K562 (cell line): ENCODE data around the gene CPVL. TPM values are rescaled to one million over a fixed set of nuclear protein-coding genes. Genes with fewer than 3 reads are reported as not detected.

Source experiments
- ATAC-seq: fragments of 200-7000 bp; cut with Tn5 transposase; 3 replicates; pipeline ENCODE4 v1.9.1; 2020; ENCODE audit warnings: moderate library complexity
- BruUV-seq: library from RNA; stranded (reverse); fragments of 400-500 nt; replicated peaks from 2 replicates; lab custom pipeline; 2021; lab: Mats Ljungman, UMichigan
- CTCF ChIA-PET: fragments of 300-600 bp; formaldehyde crosslinking; extraction: SDS; loops from one replicate; lab custom pipeline; 2021; ENCODE audit warnings: low intra/inter-chr PET ratio; lab: Yijun Ruan, JAX
- POLR2A ChIA-PET: fragments of 300-600, 350-650 bp; sonication (Branson Sonifier 250); formaldehyde crosslinking; extraction: SDS; loops from one replicate; lab custom pipeline; 2021; ENCODE audit warnings: antibody characterized with exemption, inconsistent platforms; lab: Yijun Ruan, JAX
- DNase-seq, 4 experiments: peaks; one replicate each; pipeline versions ENCODE4 v3.0.0 to v3.0.0-alpha.2; 2011 to 2018; ENCODE audit warnings: low spot score in 3 of 4, mixed read lengths in 3 of 4; ENCODE audit errors: extremely low read depth in 1 of 4
- FAIRE-seq: peaks from 2 replicates; lab custom pipeline; 2011; peaks lifted over from hg19 to GRCh38; lab: Jason Lieb, UNC
- H2AFZ ChIP-seq: 2 replicates; pipeline ENCODE4 v1.6.0; 2011; ENCODE audit warnings: low read depth, low read length, control low read depth, inconsistent platforms
- H3K27ac ChIP-seq: fragments of 200-600 bp; 3 replicates; pipeline ENCODE4 v1.8.0; 2011; ENCODE audit warnings: low read depth, mild to moderate bottlenecking, control low read depth, inconsistent platforms, low read length, moderate library complexity, mixed read lengths; ENCODE audit errors: extremely low read depth
- H3K27me3 ChIP-seq, 2 experiments: fragments of 300-600 bp in 1 of 2; 2 replicates in 1 of 2; 3 replicates in 1 of 2; pipeline versions ENCODE4 v1.6.0 to v1.8.0; 2011; ENCODE audit warnings: inconsistent platforms in 2 of 2, low read length in 2 of 2, mild to moderate bottlenecking in 1 of 2, mixed read lengths in 1 of 2, moderate library complexity in 1 of 2; ENCODE audit not compliant: control insufficient read depth in 2 of 2, insufficient read depth in 2 of 2
- H3K36me3 ChIP-seq: fragments of 300-600 bp; 3 replicates; pipeline ENCODE4 v1.8.0; 2011; ENCODE audit warnings: mild to moderate bottlenecking, low read length, inconsistent platforms; ENCODE audit not compliant: control insufficient read depth, insufficient read depth
- H3K4me1 ChIP-seq, 2 experiments: fragments of 200-600 bp in 1 of 2; replicated peaks in 1 of 2; 2 replicates in 1 of 2; 3 replicates in 1 of 2; pipeline versions ENCODE4 v1.5.1 to v1.8.0; 2011; ENCODE audit warnings: inconsistent platforms in 2 of 2, low read length in 2 of 2, mild to moderate bottlenecking in 1 of 2, mixed read lengths in 1 of 2, moderate library complexity in 1 of 2; ENCODE audit not compliant: control insufficient read depth in 2 of 2, insufficient read depth in 2 of 2
- H3K4me2 ChIP-seq: 2 replicates; pipeline ENCODE4 v1.6.1; 2011; ENCODE audit warnings: low read length, control low read depth, inconsistent platforms, mixed read lengths; ENCODE audit not compliant: insufficient read depth
- H3K4me3 ChIP-seq: fragments of 200-600 bp; sonication (generic), shearing (Covaris generic); 2 replicates; pipeline ENCODE4 v1.5.1; 2016; ENCODE audit warnings: control low read depth, inconsistent platforms
- H3K79me2 ChIP-seq: fragments of 200-600 bp; 3 replicates; pipeline ENCODE4 v1.8.0; 2011; ENCODE audit warnings: low read length, inconsistent platforms; ENCODE audit not compliant: control insufficient read depth, insufficient read depth
- H3K9ac ChIP-seq, 2 experiments: 2 replicates each; pipeline versions ENCODE4 v1.6.0 to v1.6.1; 2011; ENCODE audit warnings: low read depth in 2 of 2, low read length in 2 of 2, control low read depth in 1 of 2, inconsistent platforms in 1 of 2, mild to moderate bottlenecking in 1 of 2, mixed read lengths in 1 of 2; ENCODE audit not compliant: insufficient read depth in 1 of 2
- H3K9me1 ChIP-seq: one replicate; pipeline ENCODE4 v1.6.0; 2011; ENCODE audit warnings: inconsistent platforms, mild to moderate bottlenecking, low read length, moderate library complexity; ENCODE audit not compliant: control insufficient read depth, insufficient read depth
- H3K9me3 ChIP-seq: replicated peaks from 2 replicates; pipeline ENCODE4 v1.5.1; 2011; ENCODE audit warnings: low read depth, low read length, inconsistent platforms; ENCODE audit not compliant: control insufficient read depth, insufficient read depth
- H4K20me1 ChIP-seq: replicated peaks from 2 replicates; pipeline ENCODE4 v1.6.1; 2011; ENCODE audit warnings: low read length, inconsistent platforms, mixed read lengths; ENCODE audit not compliant: control insufficient read depth, insufficient read depth
- FOXJ2 ChIP-seq: fragments of 200-800 bp; sonication (Bioruptor generic); IDR thresholded peaks from 2 replicates; pipeline ENCODE4 v1.6.1; 2016; ENCODE audit warnings: missing genetic modification characterization, missing compliant biosample characterization
- IRF9 ChIP-seq: fragments of 450-650 bp; IDR thresholded peaks from 2 replicates; pipeline ENCODE4 v1.6.1; 2016; ENCODE audit warnings: missing biosample characterization, missing genetic modification characterization
- NBN ChIP-seq: fragments of 450-650 bp; IDR thresholded peaks from 2 replicates; pipeline ENCODE4 v1.6.1; 2016; ENCODE audit warnings: low read depth, mild to moderate bottlenecking
- NONO ChIP-seq, 2 experiments: fragments of 200-400 bp in 1 of 2; fragments of 450-650 bp in 1 of 2; formaldehyde crosslinking in 1 of 2; IDR thresholded peaks; 2 replicates each; pipeline ENCODE4 v1.6.1; 2017; ENCODE audit warnings: low read depth in 2 of 2, mild to moderate bottlenecking in 2 of 2, moderate library complexity in 2 of 2, low read length in 1 of 2
- NR2C1 ChIP-seq, 2 experiments: fragments of 450-650 bp; IDR thresholded peaks; 2 replicates each; pipeline ENCODE4 v1.6.1; 2017; ENCODE audit warnings: mild to moderate bottlenecking in 2 of 2, antibody characterized with exemption in 1 of 2, inconsistent platforms in 1 of 2, missing compliant biosample characterization in 1 of 2, missing genetic modification characterization in 1 of 2
- PATZ1 ChIP-seq: fragments of 250-450 bp; sonication (Bioruptor Pico); IDR thresholded peaks from 2 replicates; pipeline ENCODE4 v1.5.0; 2020; ENCODE audit warnings: mild to moderate bottlenecking, borderline replicate concordance
- PCBP1 ChIP-seq: fragments of 200-400 bp; formaldehyde crosslinking; IDR thresholded peaks from 2 replicates; pipeline ENCODE4 v1.6.1; 2018; ENCODE audit warnings: mild to moderate bottlenecking, low read depth, low read length; ENCODE audit not compliant: poor library complexity, severe bottlenecking
- ZKSCAN8 ChIP-seq: fragments of 200-800 bp; sonication (Bioruptor generic); IDR thresholded peaks from 2 replicates; pipeline ENCODE4 v1.6.1; 2016; ENCODE audit warnings: missing genetic modification characterization, missing compliant biosample characterization
- ZNF57 ChIP-seq: fragments of 450-650 bp; formaldehyde crosslinking; IDR thresholded peaks from 2 replicates; pipeline ENCODE4 v1.4.0; 2020; ENCODE audit warnings: mild to moderate bottlenecking, moderate library complexity
- WGBS: fragments of 100-300 bp; shearing (Covaris generic); methylation state at CpG from one replicate; pipeline ENCODE4 v1.1.6; 2016; ENCODE audit warnings: low coverage, mixed read lengths; ENCODE audit not compliant: insufficient coverage; ENCODE audit errors: missing lambda C conversion rate; 5-methylcytosine and 5-hydroxymethylcytosine counted together
- in situ Hi-C: fragments of 300-500 bp; cut with MboI; formaldehyde crosslinking; loops from 4 replicates; pipeline ENCODE4 v1.15.0; 2018; ENCODE audit warnings: inconsistent platforms, mixed read lengths
- intact Hi-C: fragments of 100-400 bp; cut with micrococcal nuclease; formaldehyde crosslinking; loops from 2 replicates; pipeline ENCODE4 v1.14.2; 2022
- polyA plus RNA-seq, 8 experiments: library from polyadenylated mRNA; depleted of rRNA in 4 of 8; stranded (reverse) in 5 of 8; unstranded in 3 of 8; fragments of >200 nt; fragmentation: Nextera tagmentation in 2 of 8; fragmentation: Illumina TruSeq in 1 of 8; extraction: Ambion mirVana in 2 of 8; extraction: Trizol in 1 of 8; gene quantifications; 2 replicates each; pipeline versions ENCODE4 v1.2.1 to v1.2.3, GENCODE V29; 2011 to 2014; ENCODE audit warnings: inconsistent platforms in 1 of 8, missing spikeins in 1 of 8
- total RNA-seq, 7 experiments: library from RNA; depleted of rRNA in 6 of 7; stranded (reverse); fragments of >200 nt in 6 of 7; fragmentation: Illumina TruSeq in 2 of 7; extraction: Trizol in 2 of 7; gene quantifications; 2 replicates each; pipeline versions ENCODE4 v1.2.1 to v1.2.3, GENCODE V29; 2011 to 2021; ENCODE audit warnings: low replicate concordance in 1 of 7

The CPVL gene
- total and polyA plus RNA-seq, 9 of the 15 experiments (the other 6 are each of a cell fraction or from before 2014, with no cell fraction given): 0.89 to 2.4 (median 1.5) TPM

- TF ChIP-seq NONO (IDR thresholded peaks at IDR 0.05; ENCODE audit: low read depth in 2 of 2, low read length in 1 of 2): no peak
Observed at GRCh38 chr7:29099896-29100847, 46.2 kb downstream of the CPVL start (continued).

GRCh38 chr7:29096446-29096730 is 49.9 kb downstream of the CPVL start:
- peaks cover 0 to 11% of the 10 kb centered on the region in 2 experiments; a peak in 1 of 5 replicates for H3K27me3 ChIP-seq
- DNase-seq (no peak), FAIRE-seq (no peak), ATAC-seq (no peak)
- TF ChIP-seq ZKSCAN8 (no peak), FOXJ2 (tag) (no peak), IRF9 (tag) (no peak), NR2C1 (IDR thresholded peaks at IDR 0.05) (no peak), NR2C1 (tag; IDR thresholded peaks at IDR 0.05) (no peak), NBN (no peak), PCBP1 (no peak), PATZ1 (no peak), ZNF57 (CRISPR knock-in tag) (no peak)
- ChIA-PET CTCF (no interaction called here), POLR2A (no interaction called here)
- in situ Hi-C loops (no loop called here), intact Hi-C loops (no loop called here)
- H3K9me3 ChIP-seq: no peaks in the 10 kb centered on the region
- no peaks in the 10 kb centered on the region for H3K4me1 ChIP-seq
- no peak overlapping the region for H3K9ac ChIP-seq
- no TSS peak for BruUV-seq
- no peaks in the 10 kb centered on the region for H3K36me3 ChIP-seq
- H3K79me2 ChIP-seq: no peaks in the 10 kb centered on the region
- H2AFZ ChIP-seq: no peak overlapping the region
- WGBS: 11% methylated on average over 5 of the region's 5 CpGs
- no peak overlapping the region for H3K27ac ChIP-seq
- no peak overlapping the region for H3K4me3 ChIP-seq
- no peak overlapping the region for H3K4me2 ChIP-seq
- H4K20me1 ChIP-seq: no peaks in the 10 kb centered on the region
- no peaks in the 10 kb centered on the region for H3K9me1 ChIP-seq
